Measurements from ENCODE around the gene TPGS1. TPM values are rescaled to one million over a fixed set of nuclear protein-coding genes. Genes with fewer than 3 reads are reported as not detected.
A peak's percentile ranks its signal among the peaks of the same experiment; 100 is the strongest.

The TPGS1 gene
- total and polyA plus RNA-seq, 11 donors = 5.7 to 39.3 (median 11.7) TPM

DNA sequence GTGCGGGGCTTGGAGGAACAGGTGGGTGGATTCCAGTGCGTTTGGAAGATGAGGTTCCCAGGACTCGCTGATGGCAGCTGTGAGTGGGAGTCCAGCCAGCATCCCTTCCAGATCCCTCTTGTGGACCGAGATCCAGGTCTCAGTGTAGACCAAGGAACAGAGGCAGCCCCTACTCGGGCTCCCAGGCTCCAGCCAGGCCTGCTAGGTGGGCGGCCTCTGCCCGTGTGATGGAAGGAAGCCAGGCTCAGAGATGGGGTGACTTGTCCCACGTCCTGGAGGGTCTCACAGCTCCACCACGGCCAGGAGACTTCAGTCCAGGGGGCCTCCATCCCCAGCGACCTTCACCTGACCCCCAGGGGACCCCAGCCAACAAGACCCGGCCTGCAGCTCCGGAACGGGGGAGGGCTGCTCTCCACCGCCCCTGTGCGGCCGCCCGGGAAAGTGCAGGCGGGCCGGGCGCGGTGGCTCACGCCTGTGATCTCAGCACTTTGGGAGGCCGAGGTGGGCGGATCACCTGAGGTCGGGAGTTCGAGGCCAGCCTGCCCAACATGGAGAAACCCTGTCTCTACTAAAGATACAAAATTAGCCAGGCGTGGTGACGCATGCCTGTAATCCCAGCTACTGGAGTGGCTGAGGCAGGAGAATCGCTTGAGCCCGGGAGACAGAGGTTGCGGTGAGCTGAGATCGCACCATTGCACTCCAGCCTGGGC lies 11.7 kb upstream of the TPGS1 start:
- DNase-seq (peak in 2 of 5 donors; percentile 15 to 37), ATAC-seq (peak in 3 of 4 donors; percentile 5 to 32 (median 21))
- intact Hi-C loops (cut with DNase I) = no loop called here
- Histone ChIP-seq H3K27me3 (peaks cover 20 to 44% (median 33%) of the 10 kb centered on the region in 9 donors), H3K4me1 (peaks cover 0 to 23% (median 5%) of the 10 kb centered on the region in 12 donors), H3K4me3 (no peak overlapping the region), H3K9me3 (no peaks in the 10 kb centered on the region), H3K27ac (no peak overlapping the region), H3K36me3 (no peaks in the 10 kb centered on the region)
- TF ChIP-seq POLR2A (IDR thresholded peaks at IDR 0.05) = no peak
- TF ChIP-seq, protein P1, sequence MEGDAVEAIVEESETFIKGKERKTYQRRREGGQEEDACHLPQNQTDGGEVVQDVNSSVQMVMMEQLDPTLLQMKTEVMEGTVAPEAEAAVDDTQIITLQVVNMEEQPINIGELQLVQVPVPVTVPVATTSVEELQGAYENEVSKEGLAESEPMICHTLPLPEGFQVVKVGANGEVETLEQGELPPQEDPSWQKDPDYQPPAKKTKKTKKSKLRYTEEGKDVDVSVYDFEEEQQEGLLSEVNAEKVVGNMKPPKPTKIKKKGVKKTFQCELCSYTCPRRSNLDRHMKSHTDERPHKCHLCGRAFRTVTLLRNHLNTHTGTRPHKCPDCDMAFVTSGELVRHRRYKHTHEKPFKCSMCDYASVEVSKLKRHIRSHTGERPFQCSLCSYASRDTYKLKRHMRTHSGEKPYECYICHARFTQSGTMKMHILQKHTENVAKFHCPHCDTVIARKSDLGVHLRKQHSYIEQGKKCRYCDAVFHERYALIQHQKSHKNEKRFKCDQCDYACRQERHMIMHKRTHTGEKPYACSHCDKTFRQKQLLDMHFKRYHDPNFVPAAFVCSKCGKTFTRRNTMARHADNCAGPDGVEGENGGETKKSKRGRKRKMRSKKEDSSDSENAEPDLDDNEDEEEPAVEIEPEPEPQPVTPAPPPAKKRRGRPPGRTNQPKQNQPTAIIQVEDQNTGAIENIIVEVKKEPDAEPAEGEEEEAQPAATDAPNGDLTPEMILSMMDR (IDR thresholded peaks at IDR 0.05) = peak; percentile 42 to 77 (median 65)
- 21 to 28% (median 25%) methylated on average over 27 to 32 of the region's 32 CpGs for WGBS, 4 donors

DNA sequence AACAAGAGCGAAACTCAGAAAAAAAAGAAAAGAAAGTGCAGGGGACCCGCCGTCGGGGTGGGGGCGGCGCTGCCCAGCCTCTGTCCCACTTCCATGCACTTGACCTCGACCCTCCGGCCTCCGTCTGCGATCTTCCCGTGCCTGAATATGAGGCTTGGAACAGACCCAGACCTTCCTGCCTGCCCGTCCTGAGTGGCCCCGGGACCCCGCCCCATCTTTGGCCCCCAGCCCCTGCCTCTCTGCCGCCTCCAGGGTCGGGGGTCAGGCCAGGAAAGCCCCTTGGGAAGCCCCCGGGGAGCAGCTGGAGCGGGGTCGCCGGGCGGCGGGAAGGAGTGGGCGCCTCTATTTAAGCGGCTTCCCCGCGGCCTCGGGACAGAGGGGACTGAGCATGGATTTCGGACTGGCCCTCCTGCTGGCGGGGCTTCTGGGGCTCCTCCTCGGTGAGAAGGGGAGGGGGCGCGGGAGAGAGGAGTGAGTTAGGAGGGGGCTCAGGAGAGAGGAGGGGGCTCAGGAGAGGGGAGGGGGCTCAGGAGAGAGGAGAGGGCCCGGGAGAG lies 11.1 kb upstream of the TPGS1 start, which contains the start of gene MADCAM1:
TSS of gene MADCAM1 (plus strand) at position 375 of the 554 bp plus-strand sequence. CDS start at position 389, 14 bp downstream.
- Histone ChIP-seq H3K9me3 (no peaks in the 10 kb centered on the region), H3K4me3 (no peak within 1 kb of the TSS), H3K4me1 (peaks cover 0 to 23% (median 5%) of the 10 kb centered on the region in 12 donors), H3K27ac (no peak within 1 kb of the TSS), H3K36me3 (no peaks in the 10 kb centered on the region), H3K27me3 (peaks cover 20 to 50% (median 33%) of the 10 kb centered on the region in 9 donors)
- ATAC-seq = no peak
- 7 to 17% (median 9%) methylated on average over 12 to 33 of the region's 33 CpGs for WGBS, 4 donors
- intact Hi-C loops (cut with DNase I) = no loop called here
- TF ChIP-seq POLR2A (IDR thresholded peaks at IDR 0.05) = no peak
- TF ChIP-seq, protein P1 (IDR thresholded peaks at IDR 0.05) = no peak
- DNase-seq = peak in 2 of 5 donors; percentile 5 to 23

DNA sequence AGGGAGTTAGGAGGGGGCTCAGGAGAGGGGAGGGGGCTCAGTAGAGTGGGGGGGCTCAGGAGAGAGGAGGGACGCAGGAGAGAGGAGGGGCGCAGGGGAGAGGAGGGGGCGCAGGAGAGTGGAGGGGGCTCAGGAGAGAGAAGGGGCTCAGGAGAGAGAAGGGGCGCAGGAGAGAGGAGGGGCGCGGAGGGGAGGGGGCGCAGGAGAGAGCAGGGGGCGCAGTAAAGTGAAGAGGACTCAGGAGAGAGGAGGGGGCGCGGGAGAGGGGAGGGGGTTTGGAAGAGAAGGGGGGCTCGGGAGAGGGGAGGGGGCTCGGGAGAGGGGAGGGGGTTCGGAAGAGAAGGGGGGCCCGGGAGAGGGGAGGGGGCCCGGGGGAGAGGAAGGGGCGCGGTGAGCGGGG lies 10.3 kb upstream of the TPGS1 start:
- ATAC-seq = no peak
- Histone ChIP-seq H3K27me3 (peaks cover 20 to 51% (median 33%) of the 10 kb centered on the region in 9 donors), H3K36me3 (no peaks in the 10 kb centered on the region), H3K4me1 (peaks cover 0 to 23% (median 5%) of the 10 kb centered on the region in 12 donors), H3K9me3 (no peaks in the 10 kb centered on the region), H3K4me3 (no peak overlapping the region), H3K27ac (no peak overlapping the region)
- DNase-seq = no peak
- intact Hi-C loops (cut with DNase I) = no loop called here
- TF ChIP-seq POLR2A (IDR thresholded peaks at IDR 0.05) = no peak
- TF ChIP-seq, protein P1 (IDR thresholded peaks at IDR 0.05) = no peak
- WGBS, 4 donors = 4 to 10% (median 9%) methylated on average over 8 to 18 of the region's 18 CpGs

DNA sequence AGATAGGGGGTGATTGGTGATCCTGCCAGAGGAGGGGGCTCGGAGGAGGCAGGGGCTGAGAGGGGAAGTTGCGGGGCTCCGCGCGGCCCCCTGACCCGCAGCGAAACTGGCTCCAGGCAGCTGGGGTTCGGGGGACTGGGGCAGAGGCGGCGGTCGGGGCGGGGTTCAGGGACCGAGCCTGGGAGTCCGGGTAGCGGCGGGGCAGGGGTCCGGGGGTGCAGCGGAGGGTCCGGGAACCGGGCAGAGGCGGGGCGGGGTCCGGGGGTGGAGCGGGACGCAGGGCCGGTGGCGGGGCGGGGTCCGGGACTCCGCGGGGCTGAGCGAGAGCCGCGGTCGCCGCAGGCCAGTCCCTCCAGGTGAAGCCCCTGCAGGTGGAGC lies 9.8 kb upstream of the TPGS1 start:
- no peak overlapping the region for H3K27ac ChIP-seq
- peak overlapping the region in 6 of 12 donors; percentile 9 to 37 (median 16) for H3K4me3 ChIP-seq
- H3K36me3 ChIP-seq = no peaks in the 10 kb centered on the region
- no peak for ATAC-seq
- TF ChIP-seq POLR2A (IDR thresholded peaks at IDR 0.05) = no peak
- peak in 1 of 5 donors; percentile 27 for DNase-seq
- peaks cover 0 to 23% (median 5%) of the 10 kb centered on the region in 12 donors for H3K4me1 ChIP-seq
- intact Hi-C loops (cut with DNase I) = no loop called here
- 0 to 6% (median 2%) methylated on average over 11 to 36 of the region's 36 CpGs for WGBS, 4 donors
- H3K9me3 ChIP-seq = no peaks in the 10 kb centered on the region
- H3K27me3 ChIP-seq = peaks cover 20 to 51% (median 33%) of the 10 kb centered on the region in 9 donors
